SU-DHL-6 (cell line): ENCODE results near the gene SWT1.

ENCODE experiments used
- H2AFZ ChIP-seq: fragments of 200-600 bp; sonication (generic); 2 replicates; pipeline ENCODE4 v1.6.1; 2014; ENCODE audit warnings: low read depth, mild to moderate bottlenecking, moderate library complexity, mixed read lengths, antibody characterized with exemption, low read length; ENCODE audit not compliant: severe bottlenecking
- H3F3A ChIP-seq: fragments of 200-600 bp; shearing (Covaris generic); 2 replicates; pipeline ENCODE4 v1.6.0; 2016; ENCODE audit warnings: antibody characterized with exemption, mild to moderate bottlenecking; ENCODE audit not compliant: insufficient read depth
- H3K27ac ChIP-seq: fragments of 200-600 bp; sonication (generic); 2 replicates; pipeline ENCODE4 v1.5.1; 2016; ENCODE audit warnings: low read depth, mild to moderate bottlenecking, low read length, moderate library complexity, mixed read lengths
- H3K27me3 ChIP-seq: fragments of 200-600 bp; sonication (generic), shearing (Covaris generic); 2 replicates; pipeline ENCODE4 v1.6.0; 2014; ENCODE audit warnings: mild to moderate bottlenecking, low read length
- H3K36me3 ChIP-seq: fragments of 200-600 bp; sonication (generic); 2 replicates; pipeline ENCODE4 v1.6.1; 2014; ENCODE audit warnings: mild to moderate bottlenecking, low read length, mixed read lengths
- H3K4me2 ChIP-seq: fragments of 300-600, 200-600 bp; shearing (Covaris generic), sonication (generic); 2 replicates; pipeline ENCODE4 v1.6.0; 2014; ENCODE audit warnings: low read length, low read depth, mild to moderate bottlenecking; ENCODE audit not compliant: poor library complexity, severe bottlenecking
- H3K4me3 ChIP-seq: fragments of 200-600 bp; sonication (generic); 2 replicates; pipeline ENCODE4 v1.5.1; 2014; ENCODE audit warnings: antibody characterized with exemption, low read length, mild to moderate bottlenecking, mixed read lengths; ENCODE audit not compliant: insufficient read depth, poor library complexity, severe bottlenecking
- H3K79me2 ChIP-seq: fragments of 200-600 bp; sonication (generic); 2 replicates; pipeline ENCODE4 v1.6.1; 2014; ENCODE audit warnings: mild to moderate bottlenecking, low read length, moderate library complexity; ENCODE audit not compliant: insufficient read depth
- H3K9ac ChIP-seq: fragments of 200-600 bp; sonication (generic); 2 replicates; pipeline ENCODE4 v1.7.0; 2014; ENCODE audit warnings: mild to moderate bottlenecking, low read length
- H3K9me2 ChIP-seq: fragments of 200-600 bp; sonication (generic); replicated peaks from 2 replicates; pipeline ENCODE4 v1.6.1; 2014; ENCODE audit warnings: low read length; ENCODE audit not compliant: insufficient read depth
- H3K9me3 ChIP-seq: fragments of 200-600 bp; sonication (generic); 2 replicates; pipeline ENCODE4 v1.6.1; 2014; ENCODE audit warnings: low read length, mixed read lengths; ENCODE audit not compliant: insufficient read depth
- H4K20me1 ChIP-seq: fragments of 200-600 bp; sonication (generic); 2 replicates; pipeline ENCODE4 v1.6.1; 2014; ENCODE audit warnings: low read depth, mild to moderate bottlenecking, antibody characterized with exemption, low read length, moderate library complexity, mixed read lengths
- CTCF ChIP-seq: fragments of 200-600 bp; sonication (generic); IDR thresholded peaks from one replicate; pipeline ENCODE4 v1.5.1; 2017; ENCODE audit warnings: antibody characterized with exemption, mild to moderate bottlenecking, low read length, moderate library complexity; ENCODE audit not compliant: insufficient read depth, poor library complexity, severe bottlenecking
- EZH2phosphoT487 ChIP-seq: fragments of 200-600 bp; sonication (generic), shearing (Covaris generic); conservative IDR thresholded peaks from 2 replicates; pipeline ENCODE4 v1.6.1; 2018; ENCODE audit warnings: mild to moderate bottlenecking, antibody characterized with exemption, low read length, moderate library complexity, mixed read lengths

The SWT1 gene

GRCh38 chr1:185279571-185279970, 122.6 kb downstream of the SWT1 start:
- Histone ChIP-seq H3K9me2 (no peaks in the 10 kb centered on the region), H4K20me1 (no peaks in the 10 kb centered on the region), H3K36me3 (no peaks in the 10 kb centered on the region), H3K4me2 (no peak overlapping the region), H3K27me3 (no peaks in the 10 kb centered on the region), H3K9me3 (no peaks in the 10 kb centered on the region), H3K27ac (no peak overlapping the region), H3F3A (no peaks in the 10 kb centered on the region), H3K4me3 (no peak overlapping the region), H2AFZ (no peak overlapping the region), H3K79me2 (no peaks in the 10 kb centered on the region), H3K9ac (no peak overlapping the region)
- TF ChIP-seq EZH2phosphoT487 (no peak), CTCF (no peak)

GRCh38 chr1:185280589-185280988, 123.6 kb downstream of the SWT1 start:
- TF ChIP-seq CTCF (no peak), EZH2phosphoT487 (no peak)
- H3K27ac ChIP-seq: no peak overlapping the region
- no peaks in the 10 kb centered on the region for H3K27me3 ChIP-seq
- no peaks in the 10 kb centered on the region for H3K79me2 ChIP-seq
- H2AFZ ChIP-seq: no peak overlapping the region
- no peak overlapping the region for H3K9ac ChIP-seq
- H3K4me2 ChIP-seq: no peak overlapping the region
- H3F3A ChIP-seq: no peaks in the 10 kb centered on the region
- no peak overlapping the region for H3K4me3 ChIP-seq
- no peaks in the 10 kb centered on the region for H4K20me1 ChIP-seq
- H3K9me3 ChIP-seq: no peaks in the 10 kb centered on the region
- no peaks in the 10 kb centered on the region for H3K9me2 ChIP-seq
- no peaks in the 10 kb centered on the region for H3K36me3 ChIP-seq

GRCh38 chr1:185281245-185281644, 124.3 kb downstream of the SWT1 start:
- Histone ChIP-seq H3K4me3 (no peak overlapping the region), H3K27me3 (no peaks in the 10 kb centered on the region), H3K36me3 (no peaks in the 10 kb centered on the region), H3K79me2 (no peaks in the 10 kb centered on the region), H3K27ac (no peak overlapping the region), H3K4me2 (no peak overlapping the region), H4K20me1 (no peaks in the 10 kb centered on the region), H3F3A (no peaks in the 10 kb centered on the region), H3K9me3 (no peaks in the 10 kb centered on the region), H2AFZ (no peak overlapping the region), H3K9me2 (no peaks in the 10 kb centered on the region), H3K9ac (no peak overlapping the region)
- TF ChIP-seq EZH2phosphoT487 (no peak), CTCF (no peak)
